ENCODE data around the gene U2AF2. TPM values are rescaled to one million over a fixed set of nuclear protein-coding genes. Genes with fewer than 3 reads are reported as not detected.

U2AF2 gene
- total RNA-seq, 1 donor from 2014 or later, result 194 TPM

DNA sequence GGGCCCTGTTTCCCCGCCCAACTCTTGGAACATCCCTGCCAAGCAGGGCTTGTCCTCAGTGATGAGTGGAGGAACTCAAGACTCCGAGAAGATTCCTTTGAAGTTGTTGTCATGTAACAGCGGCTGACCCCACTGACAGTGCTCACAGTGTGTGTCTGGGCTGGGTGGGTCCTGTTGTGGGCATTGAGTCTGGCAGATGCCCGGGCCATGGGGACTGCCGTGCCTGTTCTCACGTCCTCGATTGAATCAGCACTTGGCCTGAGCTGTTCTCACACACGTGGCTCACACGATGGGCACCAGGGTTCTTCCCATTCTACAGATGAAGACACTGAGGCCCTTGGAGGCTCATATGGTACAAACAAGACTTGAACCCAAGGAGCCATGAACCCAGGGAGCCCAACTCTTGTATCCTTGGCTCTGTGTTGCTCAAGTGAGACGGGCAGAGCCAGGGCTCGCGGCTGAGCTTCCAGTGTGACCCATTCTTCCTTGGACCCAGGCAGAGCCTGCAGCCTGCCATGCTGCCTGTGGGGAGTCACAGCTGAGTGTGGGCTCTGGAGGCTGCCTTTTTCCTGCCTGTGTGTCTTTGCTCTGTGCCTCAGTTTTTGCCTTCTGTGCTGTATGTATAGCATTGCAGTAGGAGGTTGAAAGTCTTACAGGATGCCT is 11.6 kb downstream of the U2AF2 start:
- peaks cover 19% of the 10 kb centered on the region for H3K36me3 Mint-ChIP-seq (ENCODE audit: low read depth, unreplicated experiment)
- Histone ChIP-seq H3K4me2 (ENCODE audit: low read length) (no peak overlapping the region), H3K9ac (ENCODE audit: low read length) (no peak overlapping the region), H3K9me3 (ENCODE audit: insufficient read depth, low read depth, low read length) (no peaks in the 10 kb centered on the region), H3K79me2 (ENCODE audit: insufficient read depth, low read length) (peaks cover 92% of the 10 kb centered on the region), H2AFZ (ENCODE audit: low read depth, low read length) (no peak overlapping the region), H3K4me1 (ENCODE audit: insufficient read depth, low read length) (no peaks in the 10 kb centered on the region), H3K27me3 (ENCODE audit: insufficient read depth, low read length) (no peaks in the 10 kb centered on the region), H3K36me3 (ENCODE audit: insufficient read depth, low read length) (peaks cover 32% of the 10 kb centered on the region), H4K20me1 (ENCODE audit: insufficient read depth, low read length) (peaks cover 97% of the 10 kb centered on the region), H3K4me3 (ENCODE audit: insufficient read depth, low read depth, low read length) (no peak overlapping the region), H3K27ac (ENCODE audit: low read depth, low read length) (no peak overlapping the region)
- no peak overlapping the region for H3K4me3 Mint-ChIP-seq (ENCODE audit: unreplicated experiment)
- TF ChIP-seq, protein P1, sequence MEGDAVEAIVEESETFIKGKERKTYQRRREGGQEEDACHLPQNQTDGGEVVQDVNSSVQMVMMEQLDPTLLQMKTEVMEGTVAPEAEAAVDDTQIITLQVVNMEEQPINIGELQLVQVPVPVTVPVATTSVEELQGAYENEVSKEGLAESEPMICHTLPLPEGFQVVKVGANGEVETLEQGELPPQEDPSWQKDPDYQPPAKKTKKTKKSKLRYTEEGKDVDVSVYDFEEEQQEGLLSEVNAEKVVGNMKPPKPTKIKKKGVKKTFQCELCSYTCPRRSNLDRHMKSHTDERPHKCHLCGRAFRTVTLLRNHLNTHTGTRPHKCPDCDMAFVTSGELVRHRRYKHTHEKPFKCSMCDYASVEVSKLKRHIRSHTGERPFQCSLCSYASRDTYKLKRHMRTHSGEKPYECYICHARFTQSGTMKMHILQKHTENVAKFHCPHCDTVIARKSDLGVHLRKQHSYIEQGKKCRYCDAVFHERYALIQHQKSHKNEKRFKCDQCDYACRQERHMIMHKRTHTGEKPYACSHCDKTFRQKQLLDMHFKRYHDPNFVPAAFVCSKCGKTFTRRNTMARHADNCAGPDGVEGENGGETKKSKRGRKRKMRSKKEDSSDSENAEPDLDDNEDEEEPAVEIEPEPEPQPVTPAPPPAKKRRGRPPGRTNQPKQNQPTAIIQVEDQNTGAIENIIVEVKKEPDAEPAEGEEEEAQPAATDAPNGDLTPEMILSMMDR (IDR thresholded peaks at IDR 0.05; ENCODE audit: insufficient read depth, low read depth, low read length), result no peak
- no peak for TF ChIP-seq EZH2 (IDR thresholded peaks at IDR 0.05; ENCODE audit: insufficient read depth, low read length)
- no peaks in the 10 kb centered on the region for H3K27me3 Mint-ChIP-seq (ENCODE audit: low read depth, unreplicated experiment)
- H3K9me3 Mint-ChIP-seq (ENCODE audit: unreplicated experiment), result peaks cover 1% of the 10 kb centered on the region
- DNase-seq (ENCODE audit: low read depth) (no peak), FAIRE-seq (no peak)
- H3K4me1 Mint-ChIP-seq (ENCODE audit: low read depth, unreplicated experiment), result peaks cover 8% of the 10 kb centered on the region
- H3K27ac Mint-ChIP-seq (ENCODE audit: unreplicated experiment), result no peak overlapping the region

DNA sequence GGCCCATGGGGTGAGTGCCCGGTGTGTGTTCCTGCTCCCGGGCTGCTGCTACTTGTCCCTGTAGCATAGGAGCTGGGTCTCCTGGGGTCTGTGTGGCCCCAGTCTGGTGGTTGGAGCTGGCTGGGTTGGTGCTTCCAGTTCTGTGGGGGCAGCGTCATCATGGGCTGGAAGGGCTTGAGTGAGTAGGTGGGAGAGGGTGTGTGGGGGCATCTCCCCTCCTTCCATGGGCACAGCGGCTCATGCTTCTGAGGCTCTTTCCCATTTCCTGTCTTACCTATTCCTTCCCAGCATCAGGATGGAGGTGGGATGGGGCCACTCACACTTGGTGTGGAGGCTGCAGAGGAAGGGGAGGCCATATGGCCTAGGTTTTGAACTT is 12.2 kb downstream of the U2AF2 start:
- Mint-ChIP-seq H3K36me3 (ENCODE audit: low read depth, unreplicated experiment) (peaks cover 19% of the 10 kb centered on the region), H3K9me3 (ENCODE audit: unreplicated experiment) (peaks cover 1% of the 10 kb centered on the region), H3K4me3 (ENCODE audit: unreplicated experiment) (no peak overlapping the region), H3K4me1 (ENCODE audit: low read depth, unreplicated experiment) (peaks cover 8% of the 10 kb centered on the region), H3K27ac (ENCODE audit: unreplicated experiment) (no peak overlapping the region), H3K27me3 (ENCODE audit: low read depth, unreplicated experiment) (no peaks in the 10 kb centered on the region)
- DNase-seq (ENCODE audit: low read depth) (no peak), FAIRE-seq (no peak)
- H4K20me1 ChIP-seq (ENCODE audit: insufficient read depth, low read length), result peaks cover 97% of the 10 kb centered on the region
- TF ChIP-seq, protein P1 (IDR thresholded peaks at IDR 0.05; ENCODE audit: insufficient read depth, low read depth, low read length), result no peak
- no peak for TF ChIP-seq EZH2 (IDR thresholded peaks at IDR 0.05; ENCODE audit: insufficient read depth, low read length)
- H3K9me3 ChIP-seq (ENCODE audit: insufficient read depth, low read depth, low read length), result no peaks in the 10 kb centered on the region
- H3K4me1 ChIP-seq (ENCODE audit: insufficient read depth, low read length), result no peaks in the 10 kb centered on the region
- peaks cover 32% of the 10 kb centered on the region for H3K36me3 ChIP-seq (ENCODE audit: insufficient read depth, low read length)
- no peak overlapping the region for H3K4me3 ChIP-seq (ENCODE audit: insufficient read depth, low read depth, low read length)
- no peak overlapping the region for H2AFZ ChIP-seq (ENCODE audit: low read depth, low read length)
- peaks cover 90% of the 10 kb centered on the region for H3K79me2 ChIP-seq (ENCODE audit: insufficient read depth, low read length)
- H3K4me2 ChIP-seq (ENCODE audit: low read length), result no peak overlapping the region
- no peak overlapping the region for H3K9ac ChIP-seq (ENCODE audit: low read length)
- H3K27ac ChIP-seq (ENCODE audit: low read depth, low read length), result no peak overlapping the region
- H3K27me3 ChIP-seq (ENCODE audit: insufficient read depth, low read length), result no peaks in the 10 kb centered on the region

DNA sequence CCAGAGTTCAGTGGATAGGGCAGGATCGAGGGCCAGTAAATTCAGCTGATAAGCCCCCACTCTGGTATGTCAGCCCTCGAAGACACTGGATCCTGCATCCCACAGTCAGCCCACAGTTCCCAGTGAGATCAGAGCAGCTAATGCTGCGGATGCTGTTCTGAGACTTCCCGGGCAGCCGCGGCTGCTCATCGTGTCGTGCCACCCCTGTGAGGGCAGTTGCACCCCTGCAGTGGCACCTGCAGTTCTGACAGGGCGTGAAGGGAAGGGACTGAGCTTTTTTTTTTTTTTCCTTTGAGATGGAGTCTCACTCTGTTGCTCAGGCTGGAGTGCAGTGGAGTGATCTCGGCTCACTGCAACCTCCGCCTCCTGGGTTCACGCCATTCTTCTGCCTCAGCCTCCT is 12.7 kb downstream of the U2AF2 start:
- H3K9me3 ChIP-seq (ENCODE audit: insufficient read depth, low read depth, low read length), result no peaks in the 10 kb centered on the region
- peaks cover 92% of the 10 kb centered on the region for H3K79me2 ChIP-seq (ENCODE audit: insufficient read depth, low read length)
- H3K4me1 Mint-ChIP-seq (ENCODE audit: low read depth, unreplicated experiment), result peaks cover 12% of the 10 kb centered on the region
- H3K27ac Mint-ChIP-seq (ENCODE audit: unreplicated experiment), result peak overlapping the region; percentile 58
- H3K9me3 Mint-ChIP-seq (ENCODE audit: unreplicated experiment), result peaks cover 1% of the 10 kb centered on the region
- H3K4me3 ChIP-seq (ENCODE audit: insufficient read depth, low read depth, low read length), result no peak overlapping the region
- H3K27me3 Mint-ChIP-seq (ENCODE audit: low read depth, unreplicated experiment), result no peaks in the 10 kb centered on the region
- peaks cover 97% of the 10 kb centered on the region for H4K20me1 ChIP-seq (ENCODE audit: insufficient read depth, low read length)
- H3K36me3 Mint-ChIP-seq (ENCODE audit: low read depth, unreplicated experiment), result peaks cover 19% of the 10 kb centered on the region
- no peak overlapping the region for H3K9ac ChIP-seq (ENCODE audit: low read length)
- peaks cover 4% of the 10 kb centered on the region for H3K4me1 ChIP-seq (ENCODE audit: insufficient read depth, low read length)
- H3K4me2 ChIP-seq (ENCODE audit: low read length), result no peak overlapping the region
- DNase-seq (ENCODE audit: low read depth) (no peak), FAIRE-seq (no peak)
- TF ChIP-seq, protein P1 (IDR thresholded peaks at IDR 0.05; ENCODE audit: insufficient read depth, low read depth, low read length), result no peak
- TF ChIP-seq EZH2 (IDR thresholded peaks at IDR 0.05; ENCODE audit: insufficient read depth, low read length), result no peak
- H3K4me3 Mint-ChIP-seq (ENCODE audit: unreplicated experiment), result no peak overlapping the region
- no peaks in the 10 kb centered on the region for H3K27me3 ChIP-seq (ENCODE audit: insufficient read depth, low read length)
- H3K27ac ChIP-seq (ENCODE audit: low read depth, low read length), result no peak overlapping the region
- no peak overlapping the region for H2AFZ ChIP-seq (ENCODE audit: low read depth, low read length)
- peaks cover 30% of the 10 kb centered on the region for H3K36me3 ChIP-seq (ENCODE audit: insufficient read depth, low read length)

Data from astrocyte (in vitro differentiated cells and primary cell).